Kidney (tissue), 14 donors: ENCODE data around the gene SLC66A1. TPM values are rescaled to one million over a fixed set of nuclear protein-coding genes. Genes with fewer than 3 reads are reported as not detected.
A peak's percentile ranks its signal among the peaks of the same experiment; 100 is the strongest.

Experiments used
- DNase-seq, 5 donors: peaks; one replicate each; pipeline ENCODE4 v3.0.0-alpha.2; 2013 to 2020
- FAIRE-seq: peaks from 2 replicates; lab custom pipeline; 2012; peaks lifted over from hg19 to GRCh38; lab: Jason Lieb, UNC
- H3K27ac ChIP-seq, 2 donors: one replicate each; pipeline ENCODE4 v1.7.0; 2013; ENCODE audit warnings: low read depth in 2 of 2, low read length in 2 of 2, inconsistent platforms in 1 of 2
- H3K27me3 ChIP-seq: one replicate; pipeline ENCODE4 v1.7.1; 2013; ENCODE audit warnings: low read length, inconsistent platforms; ENCODE audit not compliant: control insufficient read depth, insufficient read depth
- H3K36me3 ChIP-seq, 3 donors: one replicate each; pipeline versions ENCODE4 v1.7.0 to v1.7.1; 2013; ENCODE audit warnings: low read length in 3 of 3, control low read depth in 1 of 3, inconsistent platforms in 1 of 3; ENCODE audit not compliant: insufficient read depth in 3 of 3, control insufficient read depth in 2 of 3
- H3K4me1 ChIP-seq, 3 donors: one replicate each; pipeline versions ENCODE4 v1.7.0 to v1.7.1; 2013; ENCODE audit warnings: low read length in 3 of 3, inconsistent platforms in 1 of 3, low read depth in 1 of 3; ENCODE audit not compliant: control insufficient read depth in 2 of 3, insufficient read depth in 2 of 3
- H3K4me3 ChIP-seq, 3 donors: one replicate each; pipeline versions ENCODE4 v1.7.0 to v1.8.1; 2013; ENCODE audit warnings: low read length in 3 of 3, control low read depth in 1 of 3, inconsistent platforms in 1 of 3
- H3K9ac ChIP-seq, 3 donors: one replicate each; pipeline versions ENCODE4 v1.7.0 to v1.7.1; 2013; ENCODE audit warnings: low read length in 3 of 3, control low read depth in 1 of 3, inconsistent platforms in 1 of 3
- H3K9me3 ChIP-seq, 3 donors: one replicate each; pipeline versions ENCODE4 v1.7.0 to v1.7.1; 2013; ENCODE audit warnings: low read length in 3 of 3, control low read depth in 1 of 3, inconsistent platforms in 1 of 3; ENCODE audit not compliant: control insufficient read depth in 2 of 3, insufficient read depth in 1 of 3
- CTCF ChIP-seq: IDR thresholded peaks from 3 replicates; pipeline ENCODE4 v1.5.1; 2012; ENCODE audit warnings: mild to moderate bottlenecking, moderate library complexity, borderline replicate concordance; ENCODE audit not compliant: insufficient read depth; ENCODE audit errors: extremely low read depth
- intact Hi-C: fragments of 100-400 bp; cut with DNase I; formaldehyde crosslinking; loops from one replicate; pipeline ENCODE4 v1.11.1; 2022
- polyA plus RNA-seq: library from polyadenylated mRNA; stranded (reverse); fragments of 350-450 nt; fragmentation: Illumina TruSeq; extraction: RNeasy Lipid Tissue Mini Kit (QIAGEN cat#74804); gene quantifications from one replicate; pipeline ENCODE4 v1.2.3, GENCODE V29; 2014; ENCODE audit warnings: low read depth, low replicate concordance; ENCODE audit not compliant: insufficient read depth
- total RNA-seq: library from RNA; stranded (reverse); fragmentation: NEBNext Ultra II Directional; extraction: Animal tissue kit (Norgen Biotek cat#: 25700); gene quantifications from one replicate; pipeline ENCODE4 v1.2.1, GENCODE V29; 2021
- donor health status: control.
- donor health status: control.
- donor health status: control.
- donor health status: control.
- donor health status: control.
- donor health status: DM: yes; HTN: yes; CAD: no.
- donor health status: Normal renal cell carcinoma (clear cell type).

Gene SLC66A1
- total and polyA plus RNA-seq, 2 donors from 2014 or later: 12.2 to 14.7 TPM

- Histone ChIP-seq H3K27me3 (no peaks in the 10 kb centered on the region), H3K4me3 (no peak overlapping the region), H3K9me3 (no peaks in the 10 kb centered on the region), H3K4me1 (peaks cover 0 to 6% (median 0%) of the 10 kb centered on the region in 3 donors), H3K36me3 (peaks cover under 1 to 6% (median 5%) of the 10 kb centered on the region in 3 donors), H3K27ac (no peak overlapping the region), H3K9ac (no peak overlapping the region)
- TF ChIP-seq CTCF: no peak
- intact Hi-C loops: no loop called here
- FAIRE-seq (no peak), DNase-seq (peak in 1 of 5 donors; percentile 34)
Measured at GRCh38 chr1:19360843-19361610, 48.9 kb downstream of the SLC66A1 start.

- Histone ChIP-seq H3K9ac (no peak overlapping the region), H3K4me3 (no peak overlapping the region), H3K4me1 (peaks cover 0 to 6% (median 0%) of the 10 kb centered on the region in 3 donors), H3K27ac (no peak overlapping the region), H3K36me3 (peaks cover 0 to 3% (median 0%) of the 10 kb centered on the region in 3 donors), H3K27me3 (no peaks in the 10 kb centered on the region), H3K9me3 (no peaks in the 10 kb centered on the region)
- intact Hi-C loops: no loop called here
- DNase-seq (no peak), FAIRE-seq (no peak)
- TF ChIP-seq CTCF: no peak
Measured at GRCh38 chr1:19361611-19362147, 49.6 kb downstream of the SLC66A1 start.

- H3K27me3 ChIP-seq: no peaks in the 10 kb centered on the region
- DNase-seq: no peak
- no peak for TF ChIP-seq CTCF
- no peaks in the 10 kb centered on the region for H3K9me3 ChIP-seq
- intact Hi-C loops: no loop called here
- peaks cover 0 to 3% (median 0%) of the 10 kb centered on the region in 3 donors for H3K36me3 ChIP-seq
- H3K27ac ChIP-seq: no peak overlapping the region
- FAIRE-seq: no peak
- H3K9ac ChIP-seq: no peak overlapping the region
- no peak overlapping the region for H3K4me3 ChIP-seq
- peaks cover 0 to 6% (median 3%) of the 10 kb centered on the region in 3 donors for H3K4me1 ChIP-seq
Measured at GRCh38 chr1:19363536-19364152, 51.5 kb downstream of the SLC66A1 start.
